Skeletal muscle tissue (tissue), 4 donors: ENCODE measurements around the gene ACCSL. TPM values are rescaled to one million over a fixed set of nuclear protein-coding genes. Genes with fewer than 3 reads are reported as not detected.

Source experiments
- H3K27ac ChIP-seq: one replicate; pipeline ENCODE4 v1.7.0; 2013; ENCODE audit warnings: mild to moderate bottlenecking, low read depth, low read length, inconsistent platforms
- H3K27me3 ChIP-seq, 3 donors: one replicate each; pipeline ENCODE4 v1.7.0; 2013; ENCODE audit warnings: low read length in 3 of 3; ENCODE audit not compliant: control insufficient read depth in 3 of 3, insufficient read depth in 3 of 3
- H3K36me3 ChIP-seq, 3 donors: one replicate each; pipeline ENCODE4 v1.7.0; 2013; ENCODE audit warnings: low read length in 3 of 3; ENCODE audit not compliant: control insufficient read depth in 3 of 3, insufficient read depth in 3 of 3
- H3K4me1 ChIP-seq, 3 donors: one replicate each; pipeline ENCODE4 v1.7.0; 2013; ENCODE audit warnings: low read length in 3 of 3, mild to moderate bottlenecking in 3 of 3; ENCODE audit not compliant: control insufficient read depth in 3 of 3, insufficient read depth in 3 of 3
- H3K4me3 ChIP-seq, 3 donors: one replicate each; pipeline ENCODE4 v1.7.0; 2013; ENCODE audit warnings: low read length in 3 of 3
- H3K9ac ChIP-seq, 3 donors: one replicate each; pipeline ENCODE4 v1.7.0; 2013; ENCODE audit warnings: low read length in 3 of 3, mild to moderate bottlenecking in 3 of 3, moderate library complexity in 2 of 3, low read depth in 1 of 3
- H3K9me3 ChIP-seq, 3 donors: one replicate each; pipeline ENCODE4 v1.7.0; 2013; ENCODE audit warnings: low read length in 3 of 3; ENCODE audit not compliant: control insufficient read depth in 3 of 3
- total RNA-seq: library from RNA; depleted of rRNA; stranded (reverse); fragments of >200 nt; gene quantifications from one replicate; pipeline ENCODE4 v1.2.3, GENCODE V29; 2014
- donor health status: Osteomylitis.

ACCSL gene
- total RNA-seq, 1 donor from 2014 or later = not detected

GRCh38 chr11:44030996-44031395 is 16.8 kb upstream of the ACCSL start:
- H3K9ac ChIP-seq = no peak overlapping the region

GRCh38 chr11:44031549-44031948 is 16.2 kb upstream of the ACCSL start:
- Histone ChIP-seq H3K36me3 (no peaks in the 10 kb centered on the region), H3K27me3 (peaks cover 0 to 11% (median 0%) of the 10 kb centered on the region in 3 donors), H3K9me3 (no peaks in the 10 kb centered on the region), H3K4me1 (peaks cover 21 to 26% (median 21%) of the 10 kb centered on the region in 3 donors), H3K27ac (peak overlapping the region; percentile 66), H3K4me3 (no peak overlapping the region), H3K9ac (no peak overlapping the region)

More at GRCh38 chr11:44030996-44031395, 16.8 kb upstream of the ACCSL start:
- Histone ChIP-seq H3K9me3 (no peaks in the 10 kb centered on the region), H3K4me3 (no peak overlapping the region), H3K36me3 (no peaks in the 10 kb centered on the region), H3K4me1 (peaks cover 21 to 26% (median 21%) of the 10 kb centered on the region in 3 donors), H3K27ac (peak overlapping the region; percentile 66), H3K27me3 (peaks cover 0 to 11% (median 0%) of the 10 kb centered on the region in 3 donors)

GRCh38 chr11:44032299-44033085 is 15.3 kb upstream of the ACCSL start:
- Histone ChIP-seq H3K4me1 (peaks cover 28 to 31% (median 28%) of the 10 kb centered on the region in 3 donors), H3K4me3 (peak overlapping the region in 1 of 3 donors; percentile 41), H3K9me3 (no peaks in the 10 kb centered on the region), H3K36me3 (no peaks in the 10 kb centered on the region), H3K27ac (peak overlapping the region; percentile 66), H3K27me3 (peaks cover 0 to 11% (median 0%) of the 10 kb centered on the region in 3 donors), H3K9ac (no peak overlapping the region)

GRCh38 chr11:44033411-44033850 is 14.3 kb upstream of the ACCSL start:
- Histone ChIP-seq H3K9me3 (no peaks in the 10 kb centered on the region), H3K9ac (no peak overlapping the region), H3K36me3 (no peaks in the 10 kb centered on the region), H3K4me3 (no peak overlapping the region), H3K4me1 (peaks cover 28 to 31% (median 28%) of the 10 kb centered on the region in 3 donors), H3K27ac (peak overlapping the region; percentile 66), H3K27me3 (peaks cover 0 to 11% (median 0%) of the 10 kb centered on the region in 3 donors)

GRCh38 chr11:44033856-44034255 is 13.9 kb upstream of the ACCSL start:
- Histone ChIP-seq H3K4me1 (peaks cover 28 to 31% (median 28%) of the 10 kb centered on the region in 3 donors), H3K27me3 (peaks cover 0 to 11% (median 0%) of the 10 kb centered on the region in 3 donors), H3K9me3 (no peaks in the 10 kb centered on the region), H3K36me3 (no peaks in the 10 kb centered on the region), H3K27ac (no peak overlapping the region), H3K9ac (no peak overlapping the region), H3K4me3 (no peak overlapping the region)

- H3K4me1 ChIP-seq = peaks cover 28 to 31% (median 28%) of the 10 kb centered on the region in 3 donors
- H3K27me3 ChIP-seq = peaks cover 0 to 11% (median 0%) of the 10 kb centered on the region in 3 donors
- no peak overlapping the region for H3K9ac ChIP-seq
- H3K27ac ChIP-seq = no peak overlapping the region
- H3K4me3 ChIP-seq = no peak overlapping the region
- no peaks in the 10 kb centered on the region for H3K36me3 ChIP-seq
- no peaks in the 10 kb centered on the region for H3K9me3 ChIP-seq
These were observed 13.1 kb upstream of the ACCSL start for GRCh38 chr11:44034639-44035038.

- H3K4me1 ChIP-seq = peaks cover 14 to 21% (median 16%) of the 10 kb centered on the region in 3 donors
- no peaks in the 10 kb centered on the region for H3K36me3 ChIP-seq
- H3K9me3 ChIP-seq = no peaks in the 10 kb centered on the region
- peak overlapping the region in 1 of 3 donors; percentile 13 for H3K4me3 ChIP-seq
- H3K27me3 ChIP-seq = peaks cover 0 to 11% (median 0%) of the 10 kb centered on the region in 3 donors
- no peak overlapping the region for H3K27ac ChIP-seq
- H3K9ac ChIP-seq = peak overlapping the region in 1 of 3 donors; percentile 33
These were observed 10.7 kb upstream of the ACCSL start for GRCh38 chr11:44036811-44037657.

GRCh38 chr11:44037658-44037998 is 10.2 kb upstream of the ACCSL start:
- H3K27me3 ChIP-seq = peaks cover 0 to 7% (median 0%) of the 10 kb centered on the region in 3 donors
- no peaks in the 10 kb centered on the region for H3K9me3 ChIP-seq
- H3K9ac ChIP-seq = no peak overlapping the region
- H3K36me3 ChIP-seq = no peaks in the 10 kb centered on the region
- peaks cover 9 to 15% (median 11%) of the 10 kb centered on the region in 3 donors for H3K4me1 ChIP-seq
- H3K27ac ChIP-seq = no peak overlapping the region
- no peak overlapping the region for H3K4me3 ChIP-seq

GRCh38 chr11:44043157-44043556 is 4.6 kb upstream of the ACCSL start:
- Histone ChIP-seq H3K4me3 (no peak overlapping the region), H3K36me3 (no peaks in the 10 kb centered on the region)

More at GRCh38 chr11:44043157-44043556, 4.6 kb upstream of the ACCSL start:
- Histone ChIP-seq H3K9ac (no peak overlapping the region), H3K4me1 (no peaks in the 10 kb centered on the region), H3K27ac (no peak overlapping the region), H3K9me3 (no peaks in the 10 kb centered on the region), H3K27me3 (no peaks in the 10 kb centered on the region)
